Measurements from ENCODE around the gene FUZ.

The FUZ gene

GRCh38 chr19:49807058-49807903 lies 5.8 kb downstream of the FUZ start:
- no peak for DNase-seq (ENCODE audit: low read depth in 2 of 2)

- DNase-seq (ENCODE audit: low read depth in 2 of 2): no peak
These were observed 6.5 kb downstream of the FUZ start for GRCh38 chr19:49806620-49806959.

- DNase-seq (ENCODE audit: low read depth in 2 of 2): no peak
These were observed 7.1 kb downstream of the FUZ start for GRCh38 chr19:49805822-49806619.

GRCh38 chr19:49803529-49803856 lies 9.6 kb downstream of the FUZ start:
- no peak for DNase-seq (ENCODE audit: low read depth in 2 of 2)

- DNase-seq (ENCODE audit: low read depth in 2 of 2): no peak
These were observed 10.1 kb downstream of the FUZ start for GRCh38 chr19:49802836-49803528.

- DNase-seq (ENCODE audit: low read depth in 2 of 2): no peak
These were observed 11.0 kb downstream of the FUZ start for GRCh38 chr19:49801966-49802661.

GRCh38 chr19:49801401-49801888 lies 11.6 kb downstream of the FUZ start:
- no peak for DNase-seq (ENCODE audit: low read depth in 2 of 2)

- no peak for DNase-seq (ENCODE audit: low read depth in 2 of 2)
These were observed 12.3 kb downstream of the FUZ start for GRCh38 chr19:49800771-49801170.

GRCh38 chr19:49799798-49800376 lies 13.2 kb downstream of the FUZ start:
- DNase-seq (ENCODE audit: low read depth in 2 of 2): no peak

- DNase-seq (ENCODE audit: low read depth in 2 of 2): no peak
These were observed 13.8 kb downstream of the FUZ start for GRCh38 chr19:49799271-49799797.

GRCh38 chr19:49798574-49798973 lies 14.5 kb downstream of the FUZ start:
- DNase-seq (ENCODE audit: low read depth in 2 of 2): no peak

- DNase-seq (ENCODE audit: low read depth in 2 of 2): no peak
These were observed 17.5 kb downstream of the FUZ start for GRCh38 chr19:49795615-49796014.

GRCh38 chr19:49793561-49793840 lies 19.6 kb downstream of the FUZ start:
- DNase-seq (ENCODE audit: low read depth in 2 of 2): no peak

GRCh38 chr19:49792829-49793560 lies 20.1 kb downstream of the FUZ start:
- no peak for DNase-seq (ENCODE audit: low read depth in 2 of 2)

GRCh38 chr19:49791776-49792445 lies 21.2 kb downstream of the FUZ start:
- DNase-seq (ENCODE audit: low read depth in 2 of 2): no peak

- DNase-seq (ENCODE audit: low read depth in 2 of 2): no peak
These were observed 22.2 kb downstream of the FUZ start for GRCh38 chr19:49790866-49791265.

- no peak for DNase-seq (ENCODE audit: low read depth in 2 of 2)
These were observed 24.2 kb downstream of the FUZ start for GRCh38 chr19:49788857-49789256.

- no peak for DNase-seq (ENCODE audit: low read depth in 2 of 2)
These were observed 25.3 kb downstream of the FUZ start for GRCh38 chr19:49787746-49788145.

- DNase-seq (ENCODE audit: low read depth in 2 of 2): no peak
These were observed 26.7 kb downstream of the FUZ start for GRCh38 chr19:49786376-49786820.

- no peak for DNase-seq (ENCODE audit: low read depth in 2 of 2)
These were observed 30.6 kb downstream of the FUZ start for GRCh38 chr19:49782515-49782914.

Data from stimulated activated CD8-positive, alpha-beta memory T cell treated with anti-CD3 and anti-CD28 coated beads, Interleukin-15, amount 100 ng/mL, for 4 hours (primary cell).